ENCODE results near the gene LARGE1.

DNA sequence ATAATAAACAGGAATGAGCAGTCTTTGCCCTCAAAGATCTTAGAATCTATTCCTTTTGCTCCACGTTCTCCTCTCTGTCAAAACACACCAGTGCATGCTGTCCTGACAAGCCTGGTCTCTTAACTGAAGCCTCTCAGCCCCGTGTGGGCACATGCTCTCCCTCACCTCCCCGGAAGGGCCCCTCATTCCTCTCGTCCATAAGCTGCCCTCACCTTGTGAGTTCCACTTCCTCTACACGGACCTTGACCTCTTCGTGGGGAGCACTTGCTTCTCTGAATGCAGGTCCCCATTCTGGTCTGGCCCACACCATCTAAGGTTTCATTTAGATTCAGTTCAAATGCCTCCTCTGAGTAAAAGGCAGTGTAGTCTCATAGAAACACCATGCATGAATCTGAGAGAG is 449.8 kb downstream of the LARGE1 start:
- TF ChIP-seq POLR2A (IDR thresholded peaks at IDR 0.05; ENCODE audit: extremely low read depth, insufficient read length) = no peak
- TF ChIP-seq, protein P1, sequence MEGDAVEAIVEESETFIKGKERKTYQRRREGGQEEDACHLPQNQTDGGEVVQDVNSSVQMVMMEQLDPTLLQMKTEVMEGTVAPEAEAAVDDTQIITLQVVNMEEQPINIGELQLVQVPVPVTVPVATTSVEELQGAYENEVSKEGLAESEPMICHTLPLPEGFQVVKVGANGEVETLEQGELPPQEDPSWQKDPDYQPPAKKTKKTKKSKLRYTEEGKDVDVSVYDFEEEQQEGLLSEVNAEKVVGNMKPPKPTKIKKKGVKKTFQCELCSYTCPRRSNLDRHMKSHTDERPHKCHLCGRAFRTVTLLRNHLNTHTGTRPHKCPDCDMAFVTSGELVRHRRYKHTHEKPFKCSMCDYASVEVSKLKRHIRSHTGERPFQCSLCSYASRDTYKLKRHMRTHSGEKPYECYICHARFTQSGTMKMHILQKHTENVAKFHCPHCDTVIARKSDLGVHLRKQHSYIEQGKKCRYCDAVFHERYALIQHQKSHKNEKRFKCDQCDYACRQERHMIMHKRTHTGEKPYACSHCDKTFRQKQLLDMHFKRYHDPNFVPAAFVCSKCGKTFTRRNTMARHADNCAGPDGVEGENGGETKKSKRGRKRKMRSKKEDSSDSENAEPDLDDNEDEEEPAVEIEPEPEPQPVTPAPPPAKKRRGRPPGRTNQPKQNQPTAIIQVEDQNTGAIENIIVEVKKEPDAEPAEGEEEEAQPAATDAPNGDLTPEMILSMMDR (IDR thresholded peaks at IDR 0.05; ENCODE audit: low read depth, low read length) = no peak

Measured in NB4 (cell line).